ENCODE data around the gene LHFPL2. TPM values are rescaled to one million over a fixed set of nuclear protein-coding genes. Genes with fewer than 3 reads are reported as not detected.

Gene LHFPL2
- polyA plus RNA-seq, 1 of the 3 experiments (the other 2 are of a cell fraction): 10.4 TPM

GRCh38 chr5:78649211-78649695 lies 681 bp upstream of the LHFPL2 start:
- CTCF ChIA-PET: interaction anchor here (0.6 to 5.1 kb wide), 9 partner anchors 10 to 484 kb away, joined by 3 to 36 read pairs (median 4); no protein-coding TSS in a partner anchor
- Histone ChIP-seq H3K79me2 (ENCODE audit: insufficient read depth) (peaks cover 38% of the 10 kb centered on the region), H3K9me3 (no peaks in the 10 kb centered on the region), H3K36me3 (replicated peaks in 1 of 2; ENCODE audit: control insufficient read depth in 1 of 2, insufficient read depth in 2 of 2, low read length in 1 of 2) (peaks cover 5 to 8% of the 10 kb centered on the region in 2 experiments), H3K9me2 (no peaks in the 10 kb centered on the region), H4K20me1 (ENCODE audit: insufficient read depth) (no peaks in the 10 kb centered on the region; the same call in 1 of the 2 replicates), H3F3A (replicated peaks; ENCODE audit: insufficient read depth) (peaks cover 8% of the 10 kb centered on the region), H3K27me3 (ENCODE audit: insufficient read depth) (no peaks in the 10 kb centered on the region), H3K27ac (ENCODE audit: low read depth in 2 of 2, low read length in 1 of 2) (peak overlapping the region; percentile 92 to 93), H3K4me1 (ENCODE audit: control insufficient read depth in 1 of 2, insufficient read depth in 2 of 2, low read depth in 1 of 2, low read length in 1 of 2) (peaks cover 11 to 26% of the 10 kb centered on the region in 2 experiments), H3K4me3 (ENCODE audit: low read depth in 2 of 2, low read length in 1 of 2) (peak overlapping the region; percentile 63 to 89), H2AFZ (ENCODE audit: low read depth) (no peak overlapping the region; the same call in 1 of the 2 replicates), H3K9ac (peak overlapping the region; percentile 97), H3K4me2 (peak overlapping the region; percentile 92)
- POLR2A ChIA-PET: interaction anchor here (0.6 to 1.5 kb wide), 3 partner anchors 149 to 1300 kb away, joined by 3 to 4 read pairs (median 4); no protein-coding TSS in a partner anchor
- WGBS (ENCODE audit: low lambda C conversion rate): 49% methylated on average over 5 of the region's 23 CpGs
- peak; percentile 49 for DNase-seq
- 0 out of 2 replicates have a peak, but pooled peaks have one; percentile 5 for TF ChIP-seq SMC3 (IDR thresholded peaks at IDR 0.05; ENCODE audit: low read depth, low read length)
- no peak for TF ChIP-seq CHD2 (IDR thresholded peaks at IDR 0.05; ENCODE audit: low read length, partially characterized antibody)

DNA sequence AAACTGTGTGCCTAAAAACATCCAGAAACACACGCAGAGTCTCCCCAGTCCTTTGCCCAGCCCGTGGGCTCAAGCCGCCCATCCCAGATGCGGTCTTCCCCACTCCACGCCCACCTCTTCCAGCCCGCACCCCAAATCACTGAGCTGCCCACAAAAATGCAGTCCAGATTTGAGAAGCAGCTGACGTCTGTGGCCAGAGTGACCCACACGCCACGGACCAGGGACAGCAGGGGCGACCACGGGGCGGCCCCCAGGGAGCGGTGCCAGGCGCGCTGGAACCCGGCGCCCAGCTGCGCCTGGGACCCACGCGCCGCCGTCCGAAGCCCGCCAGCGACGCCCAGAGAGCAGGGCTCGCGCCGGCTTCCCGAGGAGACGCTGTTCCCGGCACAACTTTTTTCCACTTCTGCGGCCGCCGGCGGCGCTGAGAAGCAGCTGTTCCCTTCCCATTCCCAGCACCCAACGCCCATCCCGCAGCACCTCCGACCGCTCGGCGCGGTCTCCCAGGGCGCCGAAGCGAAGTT lies 674 bp downstream of the LHFPL2 start:
- Histone ChIP-seq H3K9ac (peak overlapping the region; percentile 97), H4K20me1 (ENCODE audit: insufficient read depth) (no peaks in the 10 kb centered on the region; the same call in 1 of the 2 replicates), H3K4me2 (peak overlapping the region; percentile 93), H3K4me1 (ENCODE audit: control insufficient read depth in 1 of 2, insufficient read depth in 2 of 2, low read depth in 1 of 2, low read length in 1 of 2) (peaks cover 11 to 26% of the 10 kb centered on the region in 2 experiments), H3K36me3 (replicated peaks in 1 of 2; ENCODE audit: control insufficient read depth in 1 of 2, insufficient read depth in 2 of 2, low read length in 1 of 2) (peaks cover 7 to 22% of the 10 kb centered on the region in 2 experiments), H3K27ac (ENCODE audit: low read depth in 2 of 2, low read length in 1 of 2) (peak overlapping the region; percentile 79 to 93), H3F3A (replicated peaks; ENCODE audit: insufficient read depth) (peaks cover 12% of the 10 kb centered on the region), H3K4me3 (ENCODE audit: low read depth in 2 of 2, low read length in 1 of 2) (peak overlapping the region; percentile 89 to 90), H3K9me2 (no peaks in the 10 kb centered on the region), H3K79me2 (ENCODE audit: insufficient read depth) (peaks cover 52% of the 10 kb centered on the region), H3K27me3 (ENCODE audit: insufficient read depth) (no peaks in the 10 kb centered on the region), H2AFZ (ENCODE audit: low read depth) (no peak overlapping the region; the same call in 1 of the 2 replicates), H3K9me3 (no peaks in the 10 kb centered on the region)
- TF ChIP-seq MAX (IDR thresholded peaks at IDR 0.05; ENCODE audit: low read depth): peak; percentile 4; the same call in 1 of the 2 replicates
- TF ChIP-seq RAD21 (IDR thresholded peaks at IDR 0.05; ENCODE audit: low read length): peak; percentile 42
- TF ChIP-seq EZH2phosphoT487 (IDR thresholded peaks at IDR 0.05; ENCODE audit: borderline replicate concordance, low read depth): no peak
- TF ChIP-seq TEAD4 (IDR thresholded peaks at IDR 0.05; ENCODE audit: borderline replicate concordance, insufficient read depth): no peak
- no peak for TF ChIP-seq TCF12 (IDR thresholded peaks at IDR 0.05)
- no peak for TF ChIP-seq MXI1 (IDR thresholded peaks at IDR 0.05; ENCODE audit: low read depth, low read length)
- TF ChIP-seq, protein P1, sequence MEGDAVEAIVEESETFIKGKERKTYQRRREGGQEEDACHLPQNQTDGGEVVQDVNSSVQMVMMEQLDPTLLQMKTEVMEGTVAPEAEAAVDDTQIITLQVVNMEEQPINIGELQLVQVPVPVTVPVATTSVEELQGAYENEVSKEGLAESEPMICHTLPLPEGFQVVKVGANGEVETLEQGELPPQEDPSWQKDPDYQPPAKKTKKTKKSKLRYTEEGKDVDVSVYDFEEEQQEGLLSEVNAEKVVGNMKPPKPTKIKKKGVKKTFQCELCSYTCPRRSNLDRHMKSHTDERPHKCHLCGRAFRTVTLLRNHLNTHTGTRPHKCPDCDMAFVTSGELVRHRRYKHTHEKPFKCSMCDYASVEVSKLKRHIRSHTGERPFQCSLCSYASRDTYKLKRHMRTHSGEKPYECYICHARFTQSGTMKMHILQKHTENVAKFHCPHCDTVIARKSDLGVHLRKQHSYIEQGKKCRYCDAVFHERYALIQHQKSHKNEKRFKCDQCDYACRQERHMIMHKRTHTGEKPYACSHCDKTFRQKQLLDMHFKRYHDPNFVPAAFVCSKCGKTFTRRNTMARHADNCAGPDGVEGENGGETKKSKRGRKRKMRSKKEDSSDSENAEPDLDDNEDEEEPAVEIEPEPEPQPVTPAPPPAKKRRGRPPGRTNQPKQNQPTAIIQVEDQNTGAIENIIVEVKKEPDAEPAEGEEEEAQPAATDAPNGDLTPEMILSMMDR (IDR thresholded peaks at IDR 0.05): no peak
- TF ChIP-seq, protein P2, sequence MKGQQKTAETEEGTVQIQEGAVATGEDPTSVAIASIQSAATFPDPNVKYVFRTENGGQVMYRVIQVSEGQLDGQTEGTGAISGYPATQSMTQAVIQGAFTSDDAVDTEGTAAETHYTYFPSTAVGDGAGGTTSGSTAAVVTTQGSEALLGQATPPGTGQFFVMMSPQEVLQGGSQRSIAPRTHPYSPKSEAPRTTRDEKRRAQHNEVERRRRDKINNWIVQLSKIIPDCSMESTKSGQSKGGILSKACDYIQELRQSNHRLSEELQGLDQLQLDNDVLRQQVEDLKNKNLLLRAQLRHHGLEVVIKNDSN (IDR thresholded peaks at IDR 0.05; ENCODE audit: borderline replicate concordance, low read depth): no peak
- TF ChIP-seq MEF2A (IDR thresholded peaks at IDR 0.05; ENCODE audit: borderline replicate concordance, low read depth): no peak
- WGBS (ENCODE audit: low lambda C conversion rate): 3% methylated on average over 17 of the region's 47 CpGs
- ChIA-PET POLR2A (interaction anchor here (1.0 to 1.2 kb wide), 2 partner anchors 21 to 336 kb away, joined by 3 to 4 read pairs; no protein-coding TSS in a partner anchor), CTCF (interaction anchor here (0.6 to 5.1 kb wide), 21 partner anchors 10 to 485 kb away, joined by 3 to 36 read pairs (median 4); partner anchors contain the start of gene SCAMP1)
- no peak for DNase-seq
